Activated CD8-positive, alpha-beta memory T cell treated with anti-CD3 and anti-CD28 coated beads for 36 hours (primary cell): ENCODE measurements around the gene TK2. TPM values are rescaled to one million over a fixed set of nuclear protein-coding genes. Genes with fewer than 3 reads are reported as not detected.

ENCODE experiments used
- CTCF ChIA-PET: fragments of 350-600 bp; sonication (Branson Sonifier 250); formaldehyde crosslinking; loops from one replicate; lab custom pipeline; 2021; ENCODE audit warnings: antibody characterized with exemption; lab: Charles Lee
- POLR2A ChIA-PET: fragments of 350-600 bp; sonication (Branson Sonifier 250); formaldehyde crosslinking; loops from one replicate; lab custom pipeline; 2021; ENCODE audit warnings: antibody characterized with exemption; lab: Charles Lee
- total RNA-seq, 2 experiments: library from RNA; stranded (reverse); gene quantifications; one replicate each; pipeline ENCODE4 v1.2.3, GENCODE V29; 2021

The TK2 gene
- total RNA-seq, 2 experiments from 2014 or later: 4.4 to 4.6 TPM

- ChIA-PET POLR2A (no interaction called here), CTCF (interaction anchor here (0.9 to 7.3 kb wide), 3 partner anchors 36 to 79 kb away, joined by 3 to 47 read pairs (median 4); no protein-coding TSS in a partner anchor)
Measured at GRCh38 chr16:66484453-66485213, 65.3 kb downstream of the TK2 start.

GRCh38 chr16:66483689-66484452 is 66.1 kb downstream of the TK2 start:
- ChIA-PET CTCF (interaction anchor here (0.9 to 7.3 kb wide), 4 partner anchors 11 to 78 kb away, joined by 3 to 47 read pairs (median 4); no protein-coding TSS in a partner anchor), POLR2A (no interaction called here)

- POLR2A ChIA-PET: no interaction called here
Measured at GRCh38 chr16:66481943-66482390, 68.0 kb downstream of the TK2 start.

GRCh38 chr16:66481081-66481942 is 68.6 kb downstream of the TK2 start:
- POLR2A ChIA-PET: no interaction called here
- CTCF ChIA-PET: interaction anchor here (0.6 to 7.3 kb wide), 3 partner anchors 75 to 109 kb away, joined by 4 to 47 read pairs (median 10); no protein-coding TSS in a partner anchor

More at GRCh38 chr16:66481943-66482390, 68.0 kb downstream of the TK2 start:
- CTCF ChIA-PET: interaction anchor here (7.3 kb wide), 1 partner anchor 76 kb away, joined by 47 read pairs; no protein-coding TSS in a partner anchor

- ChIA-PET CTCF (interaction anchor here (0.6 to 7.3 kb wide), 3 partner anchors 74 to 109 kb away, joined by 4 to 47 read pairs (median 10); no protein-coding TSS in a partner anchor), POLR2A (no interaction called here)
Measured at GRCh38 chr16:66480265-66481080, 69.4 kb downstream of the TK2 start.

- POLR2A ChIA-PET: no interaction called here
- CTCF ChIA-PET: interaction anchor here (0.6 to 7.3 kb wide), 3 partner anchors 32 to 110 kb away, joined by 3 to 47 read pairs (median 10); no protein-coding TSS in a partner anchor
Measured at GRCh38 chr16:66479661-66480264, 70.2 kb downstream of the TK2 start.

- POLR2A ChIA-PET: interaction anchor here (0.6 kb wide), 1 partner anchor 73 kb away, joined by 5 read pairs; no protein-coding TSS in a partner anchor
- CTCF ChIA-PET: interaction anchor here (0.6 to 7.3 kb wide), 3 partner anchors 32 to 111 kb away, joined by 3 to 47 read pairs (median 10); no protein-coding TSS in a partner anchor
Measured at GRCh38 chr16:66478733-66479511, 71.0 kb downstream of the TK2 start.

- CTCF ChIA-PET: interaction anchor here (0.8 to 5.7 kb wide), 5 partner anchors 34 to 131 kb away, joined by 3 to 35 read pairs (median 7); no protein-coding TSS in a partner anchor
Measured at GRCh38 chr16:66477028-66477515, 72.8 kb downstream of the TK2 start.

GRCh38 chr16:66476328-66477027 is 73.4 kb downstream of the TK2 start:
- ChIA-PET CTCF (interaction anchor here (1.5 to 5.7 kb wide), 4 partner anchors 39 to 132 kb away, joined by 5 to 35 read pairs (median 8); no protein-coding TSS in a partner anchor), POLR2A (no interaction called here)

More at GRCh38 chr16:66477028-66477515, 72.8 kb downstream of the TK2 start:
- POLR2A ChIA-PET: no interaction called here

GRCh38 chr16:66475232-66475631 is 74.7 kb downstream of the TK2 start:
- ChIA-PET CTCF (interaction anchor here (0.6 to 5.7 kb wide), 2 partner anchors 68 to 90 kb away, joined by 3 to 35 read pairs; no protein-coding TSS in a partner anchor), POLR2A (no interaction called here)

GRCh38 chr16:66474750-66475199 is 75.1 kb downstream of the TK2 start:
- POLR2A ChIA-PET: no interaction called here

GRCh38 chr16:66473654-66474519 is 76.0 kb downstream of the TK2 start:
- POLR2A ChIA-PET: no interaction called here

More at GRCh38 chr16:66474750-66475199, 75.1 kb downstream of the TK2 start:
- CTCF ChIA-PET: interaction anchor here (5.7 kb wide), 1 partner anchor 68 kb away, joined by 35 read pairs; no protein-coding TSS in a partner anchor

GRCh38 chr16:66473051-66473571 is 76.8 kb downstream of the TK2 start:
- CTCF ChIA-PET: interaction anchor here (0.9 to 5.7 kb wide), 3 partner anchors 10 to 66 kb away, joined by 3 to 35 read pairs (median 4); no protein-coding TSS in a partner anchor
- POLR2A ChIA-PET: no interaction called here

More at GRCh38 chr16:66473654-66474519, 76.0 kb downstream of the TK2 start:
- CTCF ChIA-PET: interaction anchor here (5.7 kb wide), 1 partner anchor 67 kb away, joined by 35 read pairs; no protein-coding TSS in a partner anchor
